ENCODE measurements around the gene SSBP3. TPM values are rescaled to one million over a fixed set of nuclear protein-coding genes. Genes with fewer than 3 reads are reported as not detected.
A peak's percentile ranks its signal among the peaks of the same experiment; 100 is the strongest.

Gene SSBP3
- total RNA-seq, 1 experiment from 2014 or later, result 115 TPM

DNA sequence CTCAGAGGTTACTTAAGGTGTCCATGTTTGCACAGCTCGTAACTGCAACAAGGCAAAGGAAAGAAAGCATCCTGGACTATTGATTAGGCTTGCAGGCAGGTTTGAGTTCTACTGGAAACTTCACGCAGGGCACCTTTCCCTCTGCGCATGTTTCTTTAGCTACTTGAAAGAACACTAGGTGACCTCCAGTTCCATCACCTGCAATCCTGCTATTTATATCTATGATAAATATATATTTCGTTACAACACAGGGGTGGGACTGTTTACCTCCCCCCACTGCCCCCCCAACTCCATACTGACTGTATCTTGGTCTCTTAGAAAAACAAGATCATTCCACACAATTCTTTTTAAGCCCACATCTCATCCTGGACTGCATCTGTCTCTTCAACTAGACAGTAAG, 12.1 kb downstream of the SSBP3 start (continued):
- TF ChIP-seq ERG (CRISPR knock-in tag; IDR thresholded peaks at IDR 0.05) (no peak), ZNF423 (CRISPR knock-in tag; IDR thresholded peaks at IDR 0.05) (no peak), ZNF121 (CRISPR knock-in tag; IDR thresholded peaks at IDR 0.05) (no peak), FOXJ3 (CRISPR knock-in tag; IDR thresholded peaks at IDR 0.05; ENCODE audit: borderline replicate concordance) (no peak), HMGA2 (CRISPR knock-in tag; IDR thresholded peaks at IDR 0.05) (no peak), ZMAT4 (CRISPR knock-in tag; IDR thresholded peaks at IDR 0.05) (no peak), CBFB (CRISPR knock-in tag; IDR thresholded peaks at IDR 0.05; ENCODE audit: low read depth) (no peak), SMAD3 (CRISPR knock-in tag; IDR thresholded peaks at IDR 0.05; ENCODE audit: borderline replicate concordance) (no peak)
- TF ChIP-seq, protein P1, sequence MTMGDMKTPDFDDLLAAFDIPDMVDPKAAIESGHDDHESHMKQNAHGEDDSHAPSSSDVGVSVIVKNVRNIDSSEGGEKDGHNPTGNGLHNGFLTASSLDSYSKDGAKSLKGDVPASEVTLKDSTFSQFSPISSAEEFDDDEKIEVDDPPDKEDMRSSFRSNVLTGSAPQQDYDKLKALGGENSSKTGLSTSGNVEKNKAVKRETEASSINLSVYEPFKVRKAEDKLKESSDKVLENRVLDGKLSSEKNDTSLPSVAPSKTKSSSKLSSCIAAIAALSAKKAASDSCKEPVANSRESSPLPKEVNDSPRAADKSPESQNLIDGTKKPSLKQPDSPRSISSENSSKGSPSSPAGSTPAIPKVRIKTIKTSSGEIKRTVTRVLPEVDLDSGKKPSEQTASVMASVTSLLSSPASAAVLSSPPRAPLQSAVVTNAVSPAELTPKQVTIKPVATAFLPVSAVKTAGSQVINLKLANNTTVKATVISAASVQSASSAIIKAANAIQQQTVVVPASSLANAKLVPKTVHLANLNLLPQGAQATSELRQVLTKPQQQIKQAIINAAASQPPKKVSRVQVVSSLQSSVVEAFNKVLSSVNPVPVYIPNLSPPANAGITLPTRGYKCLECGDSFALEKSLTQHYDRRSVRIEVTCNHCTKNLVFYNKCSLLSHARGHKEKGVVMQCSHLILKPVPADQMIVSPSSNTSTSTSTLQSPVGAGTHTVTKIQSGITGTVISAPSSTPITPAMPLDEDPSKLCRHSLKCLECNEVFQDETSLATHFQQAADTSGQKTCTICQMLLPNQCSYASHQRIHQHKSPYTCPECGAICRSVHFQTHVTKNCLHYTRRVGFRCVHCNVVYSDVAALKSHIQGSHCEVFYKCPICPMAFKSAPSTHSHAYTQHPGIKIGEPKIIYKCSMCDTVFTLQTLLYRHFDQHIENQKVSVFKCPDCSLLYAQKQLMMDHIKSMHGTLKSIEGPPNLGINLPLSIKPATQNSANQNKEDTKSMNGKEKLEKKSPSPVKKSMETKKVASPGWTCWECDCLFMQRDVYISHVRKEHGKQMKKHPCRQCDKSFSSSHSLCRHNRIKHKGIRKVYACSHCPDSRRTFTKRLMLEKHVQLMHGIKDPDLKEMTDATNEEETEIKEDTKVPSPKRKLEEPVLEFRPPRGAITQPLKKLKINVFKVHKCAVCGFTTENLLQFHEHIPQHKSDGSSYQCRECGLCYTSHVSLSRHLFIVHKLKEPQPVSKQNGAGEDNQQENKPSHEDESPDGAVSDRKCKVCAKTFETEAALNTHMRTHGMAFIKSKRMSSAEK (CRISPR knock-in tag; IDR thresholded peaks at IDR 0.05; ENCODE audit: borderline replicate concordance), result no peak
- TF ChIP-seq, protein P2, sequence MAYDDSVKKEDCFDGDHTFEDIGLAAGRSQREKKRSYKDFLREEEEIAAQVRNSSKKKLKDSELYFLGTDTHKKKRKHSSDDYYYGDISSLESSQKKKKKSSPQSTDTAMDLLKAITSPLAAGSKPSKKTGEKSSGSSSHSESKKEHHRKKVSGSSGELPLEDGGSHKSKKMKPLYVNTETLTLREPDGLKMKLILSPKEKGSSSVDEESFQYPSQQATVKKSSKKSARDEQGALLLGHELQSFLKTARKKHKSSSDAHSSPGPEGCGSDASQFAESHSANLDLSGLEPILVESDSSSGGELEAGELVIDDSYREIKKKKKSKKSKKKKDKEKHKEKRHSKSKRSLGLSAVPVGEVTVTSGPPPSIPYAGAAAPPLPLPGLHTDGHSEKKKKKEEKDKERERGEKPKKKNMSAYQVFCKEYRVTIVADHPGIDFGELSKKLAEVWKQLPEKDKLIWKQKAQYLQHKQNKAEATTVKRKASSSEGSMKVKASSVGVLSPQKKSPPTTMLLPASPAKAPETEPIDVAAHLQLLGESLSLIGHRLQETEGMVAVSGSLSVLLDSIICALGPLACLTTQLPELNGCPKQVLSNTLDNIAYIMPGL (CRISPR knock-in tag; IDR thresholded peaks at IDR 0.05), result no peak

DNA sequence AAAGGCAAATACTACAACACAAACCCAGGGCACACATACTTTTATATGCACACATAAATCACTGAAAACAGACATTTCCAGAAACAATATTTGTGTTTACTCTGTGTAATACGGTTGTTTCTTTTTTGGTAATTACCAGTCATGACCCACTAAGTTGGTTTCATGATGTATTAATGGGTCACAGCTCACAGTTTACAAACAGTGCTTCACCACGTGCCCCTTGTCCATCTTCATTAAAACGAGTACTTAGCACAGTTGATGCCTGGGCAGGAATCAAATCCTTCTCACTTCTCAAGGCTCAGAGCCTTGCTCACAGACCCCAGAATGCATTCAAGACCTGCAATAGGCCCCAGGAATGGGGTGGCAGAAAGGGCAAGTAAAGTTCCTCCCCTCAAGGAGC, 13.8 kb downstream of the SSBP3 start:
- TF ChIP-seq ZNF416 (CRISPR knock-in tag; IDR thresholded peaks at IDR 0.05) (no peak), NFATC4 (CRISPR knock-in tag; IDR thresholded peaks at IDR 0.05) (no peak), CTCF (IDR thresholded peaks at IDR 0.05) (no peak), SP1 (CRISPR knock-in tag; conservative IDR thresholded peaks at IDR 0.05) (no peak), ZNF317 (CRISPR knock-in tag; IDR thresholded peaks at IDR 0.05; ENCODE audit: borderline replicate concordance, low read depth) (no peak), GRHL2 (CRISPR knock-in tag; IDR thresholded peaks at IDR 0.05; ENCODE audit: insufficient replicate concordance, severe bottlenecking) (no peak), PRRX2 (CRISPR knock-in tag; IDR thresholded peaks at IDR 0.05) (no peak), ZNF232 (CRISPR knock-in tag; IDR thresholded peaks at IDR 0.05) (no peak), ERG (CRISPR knock-in tag; IDR thresholded peaks at IDR 0.05) (no peak), E2F1 (CRISPR knock-in tag; IDR thresholded peaks at IDR 0.05) (no peak)
- TF ChIP-seq, protein P3, sequence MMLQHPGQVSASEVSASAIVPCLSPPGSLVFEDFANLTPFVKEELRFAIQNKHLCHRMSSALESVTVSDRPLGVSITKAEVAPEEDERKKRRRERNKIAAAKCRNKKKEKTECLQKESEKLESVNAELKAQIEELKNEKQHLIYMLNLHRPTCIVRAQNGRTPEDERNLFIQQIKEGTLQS (CRISPR knock-in tag; conservative IDR thresholded peaks at IDR 0.05), result no peak
- Mint-ChIP-seq H3K4me1 (peaks cover 37% of the 10 kb centered on the region), H3K4me3 (no peak overlapping the region), H3K9me3 (no peaks in the 10 kb centered on the region), H3K27ac (peak overlapping the region; percentile 46), H3K27me3 (ENCODE audit: low read depth) (no peaks in the 10 kb centered on the region), H3K36me3 (peaks cover 37% of the 10 kb centered on the region)
- ATAC-seq (no peak), DNase-seq (ENCODE audit: low spot score) (no peak)
- CTCF ChIA-PET, result interaction anchor here (1.2 kb wide), 1 partner anchor 197 kb away, joined by 3 read pairs; no protein-coding TSS in a partner anchor
- POLR2A ChIA-PET, result interaction anchor here (1.0 kb wide), 1 partner anchor 135 kb away, joined by 4 read pairs; no protein-coding TSS in a partner anchor

Data from WTC11 (cell line).